Adrenal gland (tissue), 12 donors: ENCODE results near the gene ASIC3. TPM values are rescaled to one million over a fixed set of nuclear protein-coding genes. Genes with fewer than 3 reads are reported as not detected.

Experiments
- DNase-seq, 7 donors: peaks; one replicate each; pipeline ENCODE4 v3.0.0-alpha.2; 2019 to 2020
- H3K27ac ChIP-seq, 5 donors: fragments of 200-600 bp; sonication (generic) in 4 of 5; 1 replicate in 3 of 5; 2 replicates in 2 of 5; pipeline versions ENCODE4 v1.5.1 to v1.8.0; 2016 to 2020; ENCODE audit warnings: mild to moderate bottlenecking in 1 of 5
- H3K27me3 ChIP-seq: fragments of 200-600 bp; 2 replicates; pipeline ENCODE4 v1.8.0; 2021
- H3K36me3 ChIP-seq, 2 donors: fragments of 200-600 bp; replicated peaks in 1 of 2; 1 replicate in 1 of 2; 2 replicates in 1 of 2; pipeline versions ENCODE4 v1.5.1 to v1.8.0; 2018 to 2022
- H3K4me1 ChIP-seq, 2 donors: fragments of 200-600 bp; replicated peaks in 1 of 2; 1 replicate in 1 of 2; 2 replicates in 1 of 2; pipeline versions ENCODE4 v1.5.1 to v1.8.0; 2018 to 2021
- H3K4me3 ChIP-seq, 4 donors: fragments of 200-600 bp; sonication (generic) in 3 of 4; one replicate each; pipeline ENCODE4 v1.5.1; 2016 to 2018
- H3K9me3 ChIP-seq, 3 donors: fragments of 200-600 bp; sonication (generic) in 1 of 3; replicated peaks in 1 of 3; 1 replicate in 2 of 3; 2 replicates in 1 of 3; pipeline versions ENCODE4 v1.5.1 to v1.8.0; 2016 to 2021
- CTCF ChIP-seq, 6 experiments: fragments of 450-650 bp in 4 of 6; fragments of 200-600 bp in 2 of 6; sonication (generic) in 1 of 6; IDR thresholded peaks; 1 replicate in 5 of 6; 2 replicates in 1 of 6; pipeline versions ENCODE4 v1.5.1 to v1.8.0; 2016 to 2021; ENCODE audit warnings: antibody characterized with exemption in 6 of 6, mild to moderate bottlenecking in 2 of 6, moderate library complexity in 1 of 6
- POLR2A ChIP-seq, 2 donors: fragments of 450-650 bp; IDR thresholded peaks; one replicate each; pipeline ENCODE4 v1.6.1; 2017; ENCODE audit warnings: antibody characterized with exemption in 2 of 2, mild to moderate bottlenecking in 2 of 2, moderate library complexity in 1 of 2
- WGBS, 4 donors: extraction: QIAGEN DNeasy Blood & Tissue Kit in 2 of 4; methylation state at CpG; one replicate each; pipeline versions ENCODE4 v1.1.5 to v1.1.7; 2013 to 2017; 5-methylcytosine and 5-hydroxymethylcytosine counted together
- intact Hi-C, 2 donors: fragments of 100-400 bp; cut with DNase I; formaldehyde crosslinking; loops; one replicate each; pipeline versions ENCODE4 v1.14.1 to v1.15.0; 2022 to 2023
- polyA plus RNA-seq, 3 donors: library from polyadenylated mRNA; stranded (reverse); fragments of 200-250 nt in 2 of 3; fragments of 350-450 nt in 1 of 3; fragmentation: Illumina TruSeq in 1 of 3; extraction: RNeasy Lipid Tissue Mini Kit (QIAGEN cat#74804) in 1 of 3; gene quantifications; one replicate each; pipeline ENCODE4 v1.2.3, GENCODE V29; 2013 to 2014
- total RNA-seq, 9 donors: library from RNA; depleted of rRNA in 4 of 9; stranded (reverse); fragments of >200 nt in 4 of 9; fragments of 120-200 nt in 1 of 9; fragmentation: NEBNext Ultra II Directional in 1 of 9; extraction: Animal tissue kit (Norgen Biotek cat#: 25700) in 1 of 9; gene quantifications; one replicate each; pipeline versions ENCODE4 v1.1.0 to v1.2.4, GENCODE V29; 2013 to 2023
- donor health status: healthy with polysubstance abuse.
- donor health status: Bipolar disorder and iron deficiency.
- donor health status: DM: yes; HTN: yes; CAD: no.
- donor health status: DM: no; HTN: no; CAD: no.
- donor health status: DM: no; HTN: no; CAD: no.
- donor health status: DM: yes; HTN: yes; CAD: no.

Gene ASIC3
- total and polyA plus RNA-seq, 12 donors = 0.24 to 32.7 (median 1.3) TPM; not detected in 1

GRCh38 chr7:151078233-151079040, 30.1 kb downstream of the ASIC3 start:
- H3K9me3 ChIP-seq = no peaks in the 10 kb centered on the region
- H3K4me1 ChIP-seq = peaks cover 31 to 45% of the 10 kb centered on the region in 2 donors
- WGBS, 4 donors = 37 to 42% (median 40%) methylated on average over 21 to 22 of the region's 22 CpGs
- no peaks in the 10 kb centered on the region for H3K27me3 ChIP-seq
- H3K27ac ChIP-seq = peak overlapping the region in 2 of 5 donors; percentile 13 to 53
- peaks cover 0 to 21% of the 10 kb centered on the region in 2 donors for H3K36me3 ChIP-seq
- DNase-seq = peak in 2 of 7 donors; percentile 34 to 38
- TF ChIP-seq POLR2A (IDR thresholded peaks at IDR 0.05) (no peak), CTCF (IDR thresholded peaks at IDR 0.05) (no peak)
- intact Hi-C loops = no loop called here
- H3K4me3 ChIP-seq = no peak overlapping the region

GRCh38 chr7:151079199-151079910, 31.0 kb downstream of the ASIC3 start:
- Histone ChIP-seq H3K9me3 (no peaks in the 10 kb centered on the region), H3K27me3 (no peaks in the 10 kb centered on the region), H3K4me3 (peak overlapping the region in 2 of 4 donors; percentile 55 to 77), H3K27ac (peak overlapping the region in 3 of 5 donors; percentile 90 to 96 (median 90)), H3K4me1 (peaks cover 36 to 52% of the 10 kb centered on the region in 2 donors), H3K36me3 (peaks cover 0 to 12% of the 10 kb centered on the region in 2 donors)
- peak in 1 of 7 donors; percentile 27 for DNase-seq
- TF ChIP-seq CTCF (IDR thresholded peaks at IDR 0.05) = no peak
- TF ChIP-seq POLR2A (IDR thresholded peaks at IDR 0.05) = no peak
- WGBS, 4 donors = 75 to 81% (median 77%) methylated on average over 27 of the region's 27 CpGs
- intact Hi-C loops = no loop called here

DNA sequence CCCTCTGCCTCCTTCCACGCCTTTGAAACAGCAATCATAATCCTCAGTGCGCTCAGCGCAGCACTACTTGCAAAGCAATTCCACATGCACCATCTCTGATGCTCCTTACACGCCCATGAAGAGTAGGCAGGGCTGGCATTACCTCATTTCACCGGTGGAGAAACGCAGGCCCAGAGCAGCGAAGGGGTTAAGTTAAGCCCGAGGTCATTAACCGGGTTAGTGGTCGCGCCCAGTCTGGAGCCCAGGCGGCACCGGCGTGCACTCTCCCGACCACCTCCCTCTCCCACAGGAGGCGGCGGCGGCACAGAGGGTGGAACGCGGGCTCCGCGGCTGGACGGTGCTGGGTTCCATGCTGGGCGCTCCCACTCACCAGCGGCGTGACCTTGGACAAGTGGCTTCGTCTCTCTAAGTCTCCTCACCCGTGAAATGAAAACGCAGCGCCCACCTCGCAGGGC, 31.8 kb downstream of the ASIC3 start:
- H3K36me3 ChIP-seq = peaks cover 0 to 5% of the 10 kb centered on the region in 2 donors
- 0 to 8% (median 2%) methylated on average over 4 to 31 of the region's 31 CpGs for WGBS, 4 donors
- peak overlapping the region; percentile 69 to 96 (median 90) for H3K27ac ChIP-seq
- no peaks in the 10 kb centered on the region for H3K9me3 ChIP-seq
- no peaks in the 10 kb centered on the region for H3K27me3 ChIP-seq
- peak overlapping the region; percentile 55 to 89 (median 79) for H3K4me3 ChIP-seq
- DNase-seq = peak in 3 of 7 donors; percentile 42 to 71 (median 47)
- intact Hi-C loops = no loop called here
- peaks cover 36 to 55% of the 10 kb centered on the region in 2 donors for H3K4me1 ChIP-seq
- TF ChIP-seq POLR2A (IDR thresholded peaks at IDR 0.05) (no peak), CTCF (IDR thresholded peaks at IDR 0.05) (peak in 1 of 6 experiments; percentile 20)
